Measurements from ENCODE around the gene RNF213. TPM values are rescaled to one million over a fixed set of nuclear protein-coding genes. Genes with fewer than 3 reads are reported as not detected.

Gene RNF213
- total and polyA plus RNA-seq, 4 donors: 67.0 to 198 (median 106) TPM

DNA sequence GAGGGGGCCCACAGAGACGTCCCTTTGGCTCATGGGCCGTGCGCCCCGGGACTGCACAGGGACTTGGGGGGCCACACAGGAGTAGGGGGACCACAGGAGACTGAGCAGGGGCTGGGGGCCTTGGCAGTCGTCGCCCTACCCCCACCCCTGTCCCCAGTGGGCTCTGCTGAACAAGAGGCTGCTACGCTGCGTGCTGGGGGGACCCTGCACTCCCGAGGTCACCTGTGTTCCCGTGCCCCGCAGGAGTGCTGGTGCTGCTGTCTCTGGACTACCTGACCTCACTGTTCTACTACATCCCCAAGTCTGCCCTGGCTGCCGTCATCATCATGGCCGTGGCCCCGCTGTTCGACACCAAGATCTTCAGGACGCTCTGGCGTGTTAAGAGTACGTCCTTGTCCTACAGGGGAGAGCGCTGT lies 14.4 kb upstream of the RNF213 start:
- Histone ChIP-seq H3K9me3 (ENCODE audit: control insufficient read depth in 4 of 4, insufficient read depth in 3 of 4, low read length in 3 of 4) (no peaks in the 10 kb centered on the region), H3K36me3 (ENCODE audit: control insufficient read depth in 4 of 4, insufficient read depth in 4 of 4, low read length in 4 of 4) (peaks cover 2 to 48% (median 15%) of the 10 kb centered on the region in 4 donors), H3K27me3 (ENCODE audit: control insufficient read depth in 3 of 3, insufficient read depth in 3 of 3, low read length in 2 of 3) (no peaks in the 10 kb centered on the region), H3K27ac (ENCODE audit: low read depth in 1 of 2, low read length in 1 of 2) (no peak overlapping the region), H3K9ac (ENCODE audit: insufficient read depth in 1 of 2, low read length in 2 of 2) (no peak overlapping the region), H3K4me1 (ENCODE audit: control insufficient read depth in 5 of 5, insufficient read depth in 5 of 5, low read length in 5 of 5) (no peaks in the 10 kb centered on the region), H3K4me3 (no peak overlapping the region)
- ATAC-seq (ENCODE audit: insufficient read depth, low FRiP score): no peak
- TF ChIP-seq, protein P1, sequence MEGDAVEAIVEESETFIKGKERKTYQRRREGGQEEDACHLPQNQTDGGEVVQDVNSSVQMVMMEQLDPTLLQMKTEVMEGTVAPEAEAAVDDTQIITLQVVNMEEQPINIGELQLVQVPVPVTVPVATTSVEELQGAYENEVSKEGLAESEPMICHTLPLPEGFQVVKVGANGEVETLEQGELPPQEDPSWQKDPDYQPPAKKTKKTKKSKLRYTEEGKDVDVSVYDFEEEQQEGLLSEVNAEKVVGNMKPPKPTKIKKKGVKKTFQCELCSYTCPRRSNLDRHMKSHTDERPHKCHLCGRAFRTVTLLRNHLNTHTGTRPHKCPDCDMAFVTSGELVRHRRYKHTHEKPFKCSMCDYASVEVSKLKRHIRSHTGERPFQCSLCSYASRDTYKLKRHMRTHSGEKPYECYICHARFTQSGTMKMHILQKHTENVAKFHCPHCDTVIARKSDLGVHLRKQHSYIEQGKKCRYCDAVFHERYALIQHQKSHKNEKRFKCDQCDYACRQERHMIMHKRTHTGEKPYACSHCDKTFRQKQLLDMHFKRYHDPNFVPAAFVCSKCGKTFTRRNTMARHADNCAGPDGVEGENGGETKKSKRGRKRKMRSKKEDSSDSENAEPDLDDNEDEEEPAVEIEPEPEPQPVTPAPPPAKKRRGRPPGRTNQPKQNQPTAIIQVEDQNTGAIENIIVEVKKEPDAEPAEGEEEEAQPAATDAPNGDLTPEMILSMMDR (IDR thresholded peaks at IDR 0.05; ENCODE audit: control extremely low read depth, extremely low read depth): no peak
- no peak for DNase-seq
- WGBS, 2 donors: 96 to 97% methylated on average over 17 to 19 of the region's 19 CpGs

DNA sequence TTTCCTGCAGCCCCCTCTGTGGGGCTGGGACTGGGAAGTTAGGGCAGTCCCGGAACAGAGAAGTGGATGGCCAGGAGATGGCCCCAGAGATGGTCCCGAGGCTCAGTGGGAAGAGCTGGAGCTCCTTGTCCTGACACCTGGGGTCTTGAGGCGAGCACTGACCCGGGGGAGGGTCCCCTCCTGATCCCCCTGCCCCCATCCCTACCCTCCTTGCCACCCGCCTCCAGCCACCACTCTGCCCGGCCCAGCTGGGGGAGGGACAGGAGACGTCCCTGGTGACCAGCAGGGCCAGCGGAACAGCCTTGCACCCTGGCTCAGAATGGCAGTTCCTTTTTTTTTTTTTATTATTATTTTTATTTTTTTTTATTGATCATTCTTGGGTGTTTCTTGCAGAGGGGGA lies 13.9 kb upstream of the RNF213 start:
- no peaks in the 10 kb centered on the region for H3K4me1 ChIP-seq (ENCODE audit: control insufficient read depth in 5 of 5, insufficient read depth in 5 of 5, low read length in 5 of 5)
- 89 to 96% methylated on average over 8 of the region's 8 CpGs for WGBS, 2 donors
- H3K4me3 ChIP-seq: no peak overlapping the region
- no peak overlapping the region for H3K9ac ChIP-seq (ENCODE audit: insufficient read depth in 1 of 2, low read length in 2 of 2)
- H3K27me3 ChIP-seq (ENCODE audit: control insufficient read depth in 3 of 3, insufficient read depth in 3 of 3, low read length in 2 of 3): no peaks in the 10 kb centered on the region
- H3K27ac ChIP-seq (ENCODE audit: low read depth in 1 of 2, low read length in 1 of 2): no peak overlapping the region
- ATAC-seq (ENCODE audit: insufficient read depth, low FRiP score) (no peak), DNase-seq (no peak)
- no peaks in the 10 kb centered on the region for H3K9me3 ChIP-seq (ENCODE audit: control insufficient read depth in 4 of 4, insufficient read depth in 3 of 4, low read length in 3 of 4)
- peaks cover 2 to 46% (median 15%) of the 10 kb centered on the region in 4 donors for H3K36me3 ChIP-seq (ENCODE audit: control insufficient read depth in 4 of 4, insufficient read depth in 4 of 4, low read length in 4 of 4)
- TF ChIP-seq, protein P1 (IDR thresholded peaks at IDR 0.05; ENCODE audit: control extremely low read depth, extremely low read depth): no peak

DNA sequence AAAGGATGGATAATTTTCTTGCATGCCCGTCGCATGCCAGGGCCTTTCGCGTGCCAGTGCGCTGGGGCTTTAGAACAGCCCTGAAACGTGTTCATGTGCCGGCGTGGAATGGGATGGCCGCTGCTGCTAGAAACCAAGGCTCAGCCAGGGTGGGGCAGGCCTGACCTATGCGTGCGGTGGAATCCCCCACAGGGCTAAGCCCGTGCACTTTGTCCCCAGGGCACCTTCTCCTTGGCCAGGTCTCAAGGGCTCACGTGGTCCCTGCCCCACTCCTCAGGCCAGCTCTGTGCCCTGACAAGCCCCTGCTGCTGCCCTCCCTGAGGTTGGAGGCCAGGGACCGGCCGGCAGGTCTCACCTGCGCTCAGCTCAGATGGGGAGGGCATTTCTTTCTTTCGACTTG lies 13.1 kb upstream of the RNF213 start:
- TF ChIP-seq, protein P1 (IDR thresholded peaks at IDR 0.05; ENCODE audit: control extremely low read depth, extremely low read depth): no peak
- Histone ChIP-seq H3K4me1 (ENCODE audit: control insufficient read depth in 5 of 5, insufficient read depth in 5 of 5, low read length in 5 of 5) (no peaks in the 10 kb centered on the region), H3K9ac (ENCODE audit: insufficient read depth in 1 of 2, low read length in 2 of 2) (no peak overlapping the region), H3K27me3 (ENCODE audit: control insufficient read depth in 3 of 3, insufficient read depth in 3 of 3, low read length in 2 of 3) (no peaks in the 10 kb centered on the region), H3K9me3 (ENCODE audit: control insufficient read depth in 4 of 4, insufficient read depth in 3 of 4, low read length in 3 of 4) (no peaks in the 10 kb centered on the region), H3K36me3 (ENCODE audit: control insufficient read depth in 4 of 4, insufficient read depth in 4 of 4, low read length in 4 of 4) (peaks cover 2 to 40% (median 19%) of the 10 kb centered on the region in 4 donors), H3K4me3 (no peak overlapping the region), H3K27ac (ENCODE audit: low read depth in 1 of 2, low read length in 1 of 2) (no peak overlapping the region)
- no peak for ATAC-seq (ENCODE audit: insufficient read depth, low FRiP score)
- 95 to 96% methylated on average over 16 to 17 of the region's 17 CpGs for WGBS, 2 donors
- DNase-seq: no peak

Measured in lung (tissue), 12 donors.